ENCODE data around the gene POU4F3.

The POU4F3 gene

GRCh38 chr5:146340260-146341081 is 1.8 kb downstream of the POU4F3 start:
- no peak overlapping the region for H3K4me3 ChIP-seq (ENCODE audit: low read length)

GRCh38 chr5:146341854-146342253 is 3.2 kb downstream of the POU4F3 start:
- H3K9me3 ChIP-seq (ENCODE audit: control insufficient read depth, low read depth, low read length), result no peaks in the 10 kb centered on the region
- H3K9ac ChIP-seq (ENCODE audit: low read length), result no peak overlapping the region
- H3K4me3 ChIP-seq (ENCODE audit: low read length), result no peak overlapping the region
- H3K27me3 ChIP-seq (ENCODE audit: control insufficient read depth, insufficient read depth, low read length), result peaks cover 100% of the 10 kb centered on the region
- H3K27ac ChIP-seq (ENCODE audit: low read length), result no peak overlapping the region
- peaks cover 12% of the 10 kb centered on the region for H3K4me1 ChIP-seq (ENCODE audit: control insufficient read depth, low read depth, low read length)
- no peaks in the 10 kb centered on the region for H3K36me3 ChIP-seq (ENCODE audit: control insufficient read depth, low read depth, low read length)

More at GRCh38 chr5:146340260-146341081, 1.8 kb downstream of the POU4F3 start:
- H3K4me1 ChIP-seq (ENCODE audit: control insufficient read depth, low read depth, low read length), result peaks cover 12% of the 10 kb centered on the region
- no peaks in the 10 kb centered on the region for H3K36me3 ChIP-seq (ENCODE audit: control insufficient read depth, low read depth, low read length)
- no peaks in the 10 kb centered on the region for H3K9me3 ChIP-seq (ENCODE audit: control insufficient read depth, low read depth, low read length)
- no peak overlapping the region for H3K27ac ChIP-seq (ENCODE audit: low read length)
- H3K9ac ChIP-seq (ENCODE audit: low read length), result no peak overlapping the region
- H3K27me3 ChIP-seq (ENCODE audit: control insufficient read depth, insufficient read depth, low read length), result peaks cover 100% of the 10 kb centered on the region

- H3K9ac ChIP-seq (ENCODE audit: low read length), result no peak overlapping the region
- H3K9me3 ChIP-seq (ENCODE audit: control insufficient read depth, low read depth, low read length), result no peaks in the 10 kb centered on the region
- H3K27ac ChIP-seq (ENCODE audit: low read length), result no peak overlapping the region
- peaks cover 12% of the 10 kb centered on the region for H3K4me1 ChIP-seq (ENCODE audit: control insufficient read depth, low read depth, low read length)
- H3K4me3 ChIP-seq (ENCODE audit: low read length), result no peak overlapping the region
- H3K27me3 ChIP-seq (ENCODE audit: control insufficient read depth, insufficient read depth, low read length), result peaks cover 100% of the 10 kb centered on the region
- no peaks in the 10 kb centered on the region for H3K36me3 ChIP-seq (ENCODE audit: control insufficient read depth, low read depth, low read length)
These were observed 3.9 kb downstream of the POU4F3 start for GRCh38 chr5:146342519-146342881.

GRCh38 chr5:146342882-146343865 is 4.5 kb downstream of the POU4F3 start:
- Histone ChIP-seq H3K9me3 (ENCODE audit: control insufficient read depth, low read depth, low read length) (no peaks in the 10 kb centered on the region), H3K4me1 (ENCODE audit: control insufficient read depth, low read depth, low read length) (peaks cover 12% of the 10 kb centered on the region), H3K36me3 (ENCODE audit: control insufficient read depth, low read depth, low read length) (no peaks in the 10 kb centered on the region), H3K4me3 (ENCODE audit: low read length) (no peak overlapping the region), H3K9ac (ENCODE audit: low read length) (no peak overlapping the region), H3K27ac (ENCODE audit: low read length) (no peak overlapping the region), H3K27me3 (ENCODE audit: control insufficient read depth, insufficient read depth, low read length) (peaks cover 100% of the 10 kb centered on the region)

DNA sequence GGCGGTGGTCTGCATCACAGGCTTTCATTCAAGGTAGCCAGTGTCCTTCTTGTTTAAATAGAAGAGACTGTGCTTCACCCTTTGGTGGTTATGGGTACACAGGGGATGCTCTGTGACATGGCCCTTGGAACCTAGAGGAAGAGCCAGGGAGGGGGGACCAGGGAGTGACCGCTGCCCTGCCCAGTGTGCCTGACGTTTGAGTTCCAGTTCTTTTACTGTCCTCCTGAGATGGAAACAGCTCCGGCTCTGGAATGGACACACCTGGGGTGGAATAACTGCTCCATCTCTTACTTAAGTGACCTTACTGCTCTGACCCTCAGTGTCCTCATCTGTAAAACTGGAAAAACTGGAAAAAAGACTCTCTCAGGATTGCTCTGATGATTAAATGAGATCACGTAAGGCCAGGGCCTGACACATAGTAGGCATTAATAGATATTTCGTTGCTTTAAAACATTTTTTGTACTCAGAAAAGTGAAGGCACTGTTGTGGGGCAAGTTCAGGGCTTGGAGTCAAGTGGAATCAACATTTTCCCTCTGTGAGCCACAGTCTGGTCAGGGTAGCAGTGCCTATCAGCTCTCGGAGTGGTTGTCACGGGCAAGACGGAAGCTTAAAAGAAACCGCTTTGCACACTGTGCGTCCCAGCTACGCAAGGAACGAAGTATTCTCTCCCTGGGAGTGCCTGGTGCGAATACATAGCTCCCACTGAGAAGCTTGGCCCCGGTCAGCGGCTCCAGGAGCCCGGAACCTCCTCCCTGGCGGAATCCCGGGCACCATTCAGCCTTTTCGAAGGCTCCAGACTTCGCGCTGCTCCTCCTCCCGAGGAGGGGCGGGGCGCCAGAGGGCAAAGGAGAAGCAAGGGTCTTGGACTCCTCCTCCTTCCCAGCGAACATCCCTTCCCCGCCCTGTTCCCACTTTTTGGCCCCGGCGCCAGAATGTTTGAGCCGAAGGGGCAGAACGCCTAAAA is 5.8 kb downstream of the POU4F3 start:
- Histone ChIP-seq H3K36me3 (ENCODE audit: control insufficient read depth, low read depth, low read length) (no peaks in the 10 kb centered on the region), H3K9me3 (ENCODE audit: control insufficient read depth, low read depth, low read length) (no peaks in the 10 kb centered on the region), H3K9ac (ENCODE audit: low read length) (no peak overlapping the region), H3K4me1 (ENCODE audit: control insufficient read depth, low read depth, low read length) (peaks cover 12% of the 10 kb centered on the region), H3K27me3 (ENCODE audit: control insufficient read depth, insufficient read depth, low read length) (peaks cover 100% of the 10 kb centered on the region), H3K4me3 (ENCODE audit: low read length) (peak overlapping the region; percentile 44), H3K27ac (ENCODE audit: low read length) (no peak overlapping the region)

DNA sequence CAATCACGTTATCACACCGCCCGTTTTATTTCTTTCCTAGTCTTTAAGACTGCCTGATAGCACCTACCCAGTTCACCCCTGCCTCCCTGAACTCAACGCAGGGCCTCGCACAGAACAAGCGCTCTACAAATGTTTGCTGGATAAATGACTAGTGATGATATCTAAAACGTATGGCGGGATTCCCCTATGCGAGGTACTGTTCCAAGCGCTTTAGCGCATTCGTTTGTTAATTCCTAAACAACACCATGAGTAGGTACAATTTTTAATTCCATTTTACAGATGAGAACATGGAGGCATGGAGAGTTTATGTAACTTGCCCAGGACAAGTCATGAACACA is 6.6 kb downstream of the POU4F3 start:
- H3K36me3 ChIP-seq (ENCODE audit: control insufficient read depth, low read depth, low read length), result no peaks in the 10 kb centered on the region
- peaks cover 100% of the 10 kb centered on the region for H3K27me3 ChIP-seq (ENCODE audit: control insufficient read depth, insufficient read depth, low read length)
- H3K9ac ChIP-seq (ENCODE audit: low read length), result no peak overlapping the region
- H3K4me3 ChIP-seq (ENCODE audit: low read length), result peak overlapping the region; percentile 44
- peaks cover 12% of the 10 kb centered on the region for H3K4me1 ChIP-seq (ENCODE audit: control insufficient read depth, low read depth, low read length)
- no peaks in the 10 kb centered on the region for H3K9me3 ChIP-seq (ENCODE audit: control insufficient read depth, low read depth, low read length)
- H3K27ac ChIP-seq (ENCODE audit: low read length), result no peak overlapping the region

GRCh38 chr5:146345578-146346366 is 7.1 kb downstream of the POU4F3 start:
- no peaks in the 10 kb centered on the region for H3K36me3 ChIP-seq (ENCODE audit: control insufficient read depth, low read depth, low read length)
- H3K4me1 ChIP-seq (ENCODE audit: control insufficient read depth, low read depth, low read length), result peaks cover 12% of the 10 kb centered on the region
- peaks cover 98% of the 10 kb centered on the region for H3K27me3 ChIP-seq (ENCODE audit: control insufficient read depth, insufficient read depth, low read length)
- H3K9ac ChIP-seq (ENCODE audit: low read length), result no peak overlapping the region
- no peaks in the 10 kb centered on the region for H3K9me3 ChIP-seq (ENCODE audit: control insufficient read depth, low read depth, low read length)
- no peak overlapping the region for H3K27ac ChIP-seq (ENCODE audit: low read length)
- peak overlapping the region; percentile 44 for H3K4me3 ChIP-seq (ENCODE audit: low read length)

DNA sequence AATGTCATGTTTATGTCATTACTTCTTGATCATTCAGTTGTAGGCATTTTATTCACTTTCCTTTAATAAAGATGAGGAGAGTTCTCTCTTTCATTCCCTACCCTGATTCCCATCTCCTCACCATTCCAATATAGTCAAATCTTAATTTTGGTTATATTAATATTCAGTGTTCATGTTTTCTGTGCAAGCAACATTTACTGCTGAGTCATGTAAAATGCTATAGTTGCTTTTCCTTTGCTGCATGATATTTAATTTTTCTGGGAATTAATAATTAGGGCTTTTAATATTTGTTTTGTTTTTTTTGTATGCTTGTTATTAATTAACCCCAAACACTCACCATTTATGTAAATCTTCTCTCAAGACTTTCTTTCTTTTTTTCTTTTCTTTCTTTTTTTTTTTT is 18.5 kb downstream of the POU4F3 start:
- no peaks in the 10 kb centered on the region for H3K9me3 ChIP-seq (ENCODE audit: control insufficient read depth, low read depth, low read length)
- no peaks in the 10 kb centered on the region for H3K36me3 ChIP-seq (ENCODE audit: control insufficient read depth, low read depth, low read length)
- H3K4me3 ChIP-seq (ENCODE audit: low read length), result no peak overlapping the region
- H3K4me1 ChIP-seq (ENCODE audit: control insufficient read depth, low read depth, low read length), result no peaks in the 10 kb centered on the region
- H3K27ac ChIP-seq (ENCODE audit: low read length), result no peak overlapping the region
- no peaks in the 10 kb centered on the region for H3K27me3 ChIP-seq (ENCODE audit: control insufficient read depth, insufficient read depth, low read length)
- H3K9ac ChIP-seq (ENCODE audit: low read length), result no peak overlapping the region

DNA sequence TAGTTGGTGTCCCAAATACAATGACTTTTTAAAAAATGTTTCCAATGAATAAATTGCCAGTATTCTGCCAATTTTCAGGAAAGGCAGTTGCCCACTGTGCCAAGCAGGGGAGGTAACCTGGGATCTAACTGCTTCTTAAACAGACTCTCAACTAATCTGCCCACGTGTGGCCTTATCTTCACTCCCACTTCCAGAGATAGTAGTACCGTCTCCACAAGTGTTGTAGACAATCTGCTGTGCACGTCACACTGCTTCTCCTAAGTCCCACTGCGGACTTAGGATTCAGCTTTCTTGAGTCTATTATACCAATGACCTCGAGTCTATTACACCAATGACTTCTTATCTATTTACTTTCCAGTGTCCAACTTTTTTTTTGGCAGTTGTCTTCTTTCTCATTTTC is 21.2 kb downstream of the POU4F3 start:
- no peaks in the 10 kb centered on the region for H3K4me1 ChIP-seq (ENCODE audit: control insufficient read depth, low read depth, low read length)
- no peak overlapping the region for H3K27ac ChIP-seq (ENCODE audit: low read length)
- H3K9ac ChIP-seq (ENCODE audit: low read length), result no peak overlapping the region
- H3K36me3 ChIP-seq (ENCODE audit: control insufficient read depth, low read depth, low read length), result no peaks in the 10 kb centered on the region
- no peaks in the 10 kb centered on the region for H3K9me3 ChIP-seq (ENCODE audit: control insufficient read depth, low read depth, low read length)
- H3K27me3 ChIP-seq (ENCODE audit: control insufficient read depth, insufficient read depth, low read length), result no peaks in the 10 kb centered on the region
- no peak overlapping the region for H3K4me3 ChIP-seq (ENCODE audit: low read length)

- no peaks in the 10 kb centered on the region for H3K9me3 ChIP-seq (ENCODE audit: control insufficient read depth, low read depth, low read length)
- H3K36me3 ChIP-seq (ENCODE audit: control insufficient read depth, low read depth, low read length), result no peaks in the 10 kb centered on the region
- H3K27ac ChIP-seq (ENCODE audit: low read length), result no peak overlapping the region
- H3K9ac ChIP-seq (ENCODE audit: low read length), result no peak overlapping the region
- H3K27me3 ChIP-seq (ENCODE audit: control insufficient read depth, insufficient read depth, low read length), result no peaks in the 10 kb centered on the region
- no peak overlapping the region for H3K4me3 ChIP-seq (ENCODE audit: low read length)
- H3K4me1 ChIP-seq (ENCODE audit: control insufficient read depth, low read depth, low read length), result peaks cover 3% of the 10 kb centered on the region
These were observed 24.7 kb downstream of the POU4F3 start for GRCh38 chr5:146363161-146363874.

Data from iPS-18a (cell line).